Measurements from ENCODE around the gene AP4M1. TPM values are rescaled to one million over a fixed set of nuclear protein-coding genes. Genes with fewer than 3 reads are reported as not detected.

Gene AP4M1
- total RNA-seq, 4 donors from 2014 or later, result 21.8 to 29.3 (median 24.7) TPM

DNA sequence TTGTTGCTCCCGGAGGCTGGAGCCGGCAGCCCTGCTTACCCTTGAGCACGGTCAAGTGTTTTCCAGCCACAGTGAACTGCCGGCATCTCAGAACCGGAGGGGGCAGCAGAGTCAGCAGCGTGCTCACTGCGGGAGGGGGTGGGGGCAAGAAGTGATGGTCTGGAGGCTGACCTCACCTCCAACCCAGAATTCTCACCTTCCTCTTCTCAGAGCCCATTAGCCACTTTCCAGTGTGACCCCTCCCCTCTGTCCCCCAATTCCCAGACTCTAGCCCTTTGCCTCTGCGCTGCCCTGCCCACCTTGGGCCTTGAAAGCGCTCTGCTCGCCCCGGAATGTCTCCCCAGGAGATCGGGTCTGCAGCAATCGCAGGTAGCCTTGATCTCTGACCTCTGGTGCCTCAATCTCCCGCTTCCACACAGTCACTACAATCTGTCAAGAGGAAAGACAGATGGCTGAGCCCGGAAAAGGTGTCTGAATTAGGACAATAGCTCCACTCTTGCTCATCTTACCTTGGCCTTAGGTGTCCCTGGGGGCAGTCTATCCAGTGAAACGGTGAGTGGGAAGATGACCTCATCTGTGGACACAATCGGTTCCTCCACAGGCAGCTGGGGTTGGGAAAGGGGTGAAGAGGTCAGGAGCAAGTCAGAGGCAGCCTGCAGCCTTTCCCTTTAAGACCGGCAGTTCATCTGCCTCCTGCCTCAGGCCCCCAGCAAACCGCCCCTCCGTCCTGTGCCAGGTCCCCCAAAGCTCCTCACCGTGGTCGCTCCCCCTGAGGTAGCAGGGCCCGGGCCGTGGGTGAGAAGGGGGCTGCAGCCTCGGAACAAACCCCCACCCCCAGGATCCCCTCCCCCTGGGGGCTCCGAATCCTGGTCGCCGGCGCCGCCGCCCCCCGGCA lies 56.1 kb downstream of the AP4M1 start:
- H3K4me1 ChIP-seq, result peaks cover 0 to 37% (median 14%) of the 10 kb centered on the region in 3 donors

More for the DNA sequence above, 56.1 kb downstream of the AP4M1 start:
- 3 to 5% methylated on average over 4 to 16 of the region's 32 CpGs for WGBS, 2 donors (ENCODE audit: low coverage in 1 of 2)
- Histone ChIP-seq H3K36me3 (peaks cover 0 to 47% of the 10 kb centered on the region in 2 donors), H3K27ac (peak overlapping the region; percentile 21 to 89 (median 84)), H3K27me3 (no peaks in the 10 kb centered on the region), H3K4me3 (peak overlapping the region; percentile 55 to 81), H3K9me3 (no peaks in the 10 kb centered on the region)
- peak; percentile 46 for ATAC-seq
- TF ChIP-seq POLR2A (IDR thresholded peaks at IDR 0.05) (no peak), POLR2AphosphoS5 (IDR thresholded peaks at IDR 0.05) (peak; percentile 6), EP300 (IDR thresholded peaks at IDR 0.05) (no peak)

Small RNA genes lying within 50 kb of the gene (small RNA-seq; reads per million reads assigned to genes)
- gene MIR106B (16.1 to 28.2 (median 18.7) reads per million in 4 donors), gene MIR25 (250 to 519 (median 440) reads per million in 4 donors), gene MIR93 (56.6 to 105 (median 92.5) reads per million in 4 donors)

Other genes with a start within 250 kb of the AP4M1 start
- gene OR2AE1, start 224.6 kb upstream of the AP4M1 start, total RNA-seq, result not detected
- 10 to 100 TPM; 25.3 to 32.2 (median 29.5) TPM for gene TRIM4, start 182.1 kb upstream of the AP4M1 start, total RNA-seq
- gene GJC3, start 172.0 kb upstream of the AP4M1 start, total RNA-seq, result under 1 TPM in 1 of 4 donors, not detected in 3; 0.62 TPM
- gene AZGP1, start 125.6 kb upstream of the AP4M1 start, total RNA-seq, result 100 to 1,000 TPM in 1 of 4 donors, 1 to 10 TPM in 3; 1.5 to 128 (median 4.5) TPM
- 10 to 100 TPM; 31.6 to 35.5 (median 31.7) TPM for gene ZKSCAN1, start 86.0 kb upstream of the AP4M1 start, total RNA-seq
- gene ZSCAN21, start 51.9 kb upstream of the AP4M1 start, total RNA-seq, result 10 to 100 TPM; 14.0 to 21.9 (median 20.9) TPM
- gene ZNF3, start 19.9 kb upstream of the AP4M1 start, total RNA-seq, result 10 to 100 TPM; 18.9 to 30.2 (median 20.6) TPM
- 10 to 100 TPM; 40.7 to 83.6 (median 62.9) TPM for gene COPS6, start 12.7 kb upstream of the AP4M1 start, total RNA-seq
- gene MCM7, start 246 bp upstream of the AP4M1 start, total RNA-seq, result 10 to 100 TPM; 30.7 to 52.0 (median 45.1) TPM
- 100 to 1,000 TPM in 1 of 4 donors, 10 to 100 TPM in 3; 36.3 to 107 (median 68.7) TPM for gene TAF6, start 17.7 kb downstream of the AP4M1 start, total RNA-seq
- 10 to 100 TPM; 13.0 to 21.0 (median 14.8) TPM for gene CNPY4, start 18.0 kb downstream of the AP4M1 start, total RNA-seq
- gene MBLAC1, start 25.3 kb downstream of the AP4M1 start, total RNA-seq, result 1 to 10 TPM; 4.8 to 8.1 (median 6.6) TPM
- 100 to 1,000 TPM; 109 to 228 (median 148) TPM for gene LAMTOR4, start 47.3 kb downstream of the AP4M1 start, total RNA-seq
- 1 to 10 TPM; 3.0 to 7.8 (median 7.3) TPM for gene TRAPPC14, start 57.1 kb downstream of the AP4M1 start, total RNA-seq
- 1 to 10 TPM; 2.0 to 3.6 (median 2.8) TPM for gene GAL3ST4, start 67.0 kb downstream of the AP4M1 start, total RNA-seq
- 1 to 10 TPM in 3 of 4 donors, under 1 TPM in 1; 0.39 to 3.4 (median 2.0) TPM for gene GPC2, start 75.7 kb downstream of the AP4M1 start, total RNA-seq
- under 1 TPM in 1 of 4 donors, not detected in 3; 0.47 TPM for gene STAG3, start 76.3 kb downstream of the AP4M1 start, total RNA-seq
- gene PVRIG, start 118.3 kb downstream of the AP4M1 start, total RNA-seq, result under 1 TPM in 1 of 4 donors, not detected in 3; 0.27 TPM
- not detected for gene SPDYE3, start 206.1 kb downstream of the AP4M1 start, total RNA-seq

Measured in gastroesophageal sphincter (tissue), 4 donors.